ENCODE data around the gene AKAP6. TPM values are rescaled to one million over a fixed set of nuclear protein-coding genes. Genes with fewer than 3 reads are reported as not detected.

The AKAP6 gene
- total and polyA plus RNA-seq, 12 donors = 0.71 to 24.7 (median 8.1) TPM

DNA sequence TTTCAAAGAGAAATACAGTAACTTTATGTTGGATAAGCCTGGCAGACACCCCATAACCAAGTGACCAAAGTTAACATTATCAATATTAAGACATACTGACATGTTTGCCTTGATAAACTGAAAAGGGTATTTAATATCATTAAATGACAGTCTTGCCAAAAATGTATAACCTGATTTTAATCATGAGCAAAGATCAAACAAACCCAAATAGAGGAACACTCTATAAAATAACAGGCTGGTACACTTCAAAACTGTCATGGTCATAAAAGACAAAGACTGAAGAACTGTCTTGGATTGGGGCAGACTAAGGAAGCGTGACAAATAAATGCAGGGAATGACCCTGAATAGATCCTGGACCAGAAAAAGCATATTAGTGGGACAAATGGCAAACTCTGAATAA lies 64.0 kb downstream of the AKAP6 start:
- H3K4me1 ChIP-seq (replicated peaks in 1 of 2) = no peaks in the 10 kb centered on the region
- intact Hi-C loops (cut with DNase I) = no loop called here
- DNase-seq = no peak
- H3K36me3 ChIP-seq (replicated peaks in 1 of 2) = no peaks in the 10 kb centered on the region
- TF ChIP-seq POLR2A (IDR thresholded peaks at IDR 0.05) = no peak
- TF ChIP-seq, protein P1, sequence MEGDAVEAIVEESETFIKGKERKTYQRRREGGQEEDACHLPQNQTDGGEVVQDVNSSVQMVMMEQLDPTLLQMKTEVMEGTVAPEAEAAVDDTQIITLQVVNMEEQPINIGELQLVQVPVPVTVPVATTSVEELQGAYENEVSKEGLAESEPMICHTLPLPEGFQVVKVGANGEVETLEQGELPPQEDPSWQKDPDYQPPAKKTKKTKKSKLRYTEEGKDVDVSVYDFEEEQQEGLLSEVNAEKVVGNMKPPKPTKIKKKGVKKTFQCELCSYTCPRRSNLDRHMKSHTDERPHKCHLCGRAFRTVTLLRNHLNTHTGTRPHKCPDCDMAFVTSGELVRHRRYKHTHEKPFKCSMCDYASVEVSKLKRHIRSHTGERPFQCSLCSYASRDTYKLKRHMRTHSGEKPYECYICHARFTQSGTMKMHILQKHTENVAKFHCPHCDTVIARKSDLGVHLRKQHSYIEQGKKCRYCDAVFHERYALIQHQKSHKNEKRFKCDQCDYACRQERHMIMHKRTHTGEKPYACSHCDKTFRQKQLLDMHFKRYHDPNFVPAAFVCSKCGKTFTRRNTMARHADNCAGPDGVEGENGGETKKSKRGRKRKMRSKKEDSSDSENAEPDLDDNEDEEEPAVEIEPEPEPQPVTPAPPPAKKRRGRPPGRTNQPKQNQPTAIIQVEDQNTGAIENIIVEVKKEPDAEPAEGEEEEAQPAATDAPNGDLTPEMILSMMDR (IDR thresholded peaks at IDR 0.05) = no peak
- H3K9me3 ChIP-seq (replicated peaks in 1 of 3) = no peaks in the 10 kb centered on the region
- WGBS, 4 donors = 84 to 94% (median 91%) methylated on average over 1 of the region's 1 CpG
- H3K27me3 ChIP-seq = no peaks in the 10 kb centered on the region
- H3K27ac ChIP-seq = no peak overlapping the region
- H3K4me3 ChIP-seq = no peak overlapping the region

DNA sequence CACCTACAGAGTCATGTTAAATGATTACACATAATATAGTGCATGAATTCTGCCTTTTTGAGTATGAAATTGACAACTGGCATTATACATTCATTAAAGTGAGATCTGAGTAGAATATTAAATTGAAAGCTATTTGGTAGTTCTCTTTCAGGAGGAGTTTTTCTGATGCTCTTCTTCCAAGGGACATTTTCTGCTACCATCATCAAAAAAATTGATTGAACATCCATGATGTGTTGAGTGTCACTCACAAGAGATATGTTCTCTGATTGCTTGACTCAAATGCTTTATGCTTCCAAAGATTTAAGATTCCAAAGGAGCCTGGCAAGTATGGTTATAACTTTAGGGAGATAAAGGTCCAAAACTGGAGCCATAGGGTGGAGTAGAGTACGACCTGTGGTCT lies 64.9 kb downstream of the AKAP6 start:
- intact Hi-C loops (cut with DNase I) = no loop called here
- Histone ChIP-seq H3K4me3 (no peak overlapping the region), H3K4me1 (replicated peaks in 1 of 2) (no peaks in the 10 kb centered on the region), H3K9me3 (replicated peaks in 1 of 3) (no peaks in the 10 kb centered on the region), H3K27ac (no peak overlapping the region), H3K36me3 (replicated peaks in 1 of 2) (no peaks in the 10 kb centered on the region), H3K27me3 (no peaks in the 10 kb centered on the region)
- WGBS, 4 donors = 80 to 92% (median 86%) methylated on average over 1 of the region's 1 CpG
- DNase-seq = no peak
- no peak for TF ChIP-seq POLR2A (IDR thresholded peaks at IDR 0.05)
- TF ChIP-seq, protein P1 (IDR thresholded peaks at IDR 0.05) = no peak

DNA sequence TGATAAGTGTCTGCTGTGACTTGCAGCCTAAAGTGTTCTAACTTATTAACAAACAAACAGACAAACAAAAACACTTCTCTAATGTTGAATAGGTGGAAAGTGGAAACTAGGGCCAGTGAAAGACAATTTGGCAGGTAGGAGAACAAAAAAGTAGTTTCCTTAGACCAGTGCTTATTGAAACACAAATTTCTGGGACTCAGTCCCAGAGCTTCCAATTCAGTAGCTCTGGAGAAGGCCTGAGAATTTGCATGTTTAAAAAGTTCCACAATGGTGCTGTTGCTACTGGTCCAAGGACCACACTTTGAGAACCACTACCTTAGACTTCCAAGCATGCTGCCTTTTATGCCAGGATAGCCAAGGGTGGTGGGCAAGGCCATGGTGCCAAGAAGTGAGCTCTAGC lies 67.8 kb downstream of the AKAP6 start:
- no peak overlapping the region for H3K27ac ChIP-seq
- no peak for DNase-seq

DNA sequence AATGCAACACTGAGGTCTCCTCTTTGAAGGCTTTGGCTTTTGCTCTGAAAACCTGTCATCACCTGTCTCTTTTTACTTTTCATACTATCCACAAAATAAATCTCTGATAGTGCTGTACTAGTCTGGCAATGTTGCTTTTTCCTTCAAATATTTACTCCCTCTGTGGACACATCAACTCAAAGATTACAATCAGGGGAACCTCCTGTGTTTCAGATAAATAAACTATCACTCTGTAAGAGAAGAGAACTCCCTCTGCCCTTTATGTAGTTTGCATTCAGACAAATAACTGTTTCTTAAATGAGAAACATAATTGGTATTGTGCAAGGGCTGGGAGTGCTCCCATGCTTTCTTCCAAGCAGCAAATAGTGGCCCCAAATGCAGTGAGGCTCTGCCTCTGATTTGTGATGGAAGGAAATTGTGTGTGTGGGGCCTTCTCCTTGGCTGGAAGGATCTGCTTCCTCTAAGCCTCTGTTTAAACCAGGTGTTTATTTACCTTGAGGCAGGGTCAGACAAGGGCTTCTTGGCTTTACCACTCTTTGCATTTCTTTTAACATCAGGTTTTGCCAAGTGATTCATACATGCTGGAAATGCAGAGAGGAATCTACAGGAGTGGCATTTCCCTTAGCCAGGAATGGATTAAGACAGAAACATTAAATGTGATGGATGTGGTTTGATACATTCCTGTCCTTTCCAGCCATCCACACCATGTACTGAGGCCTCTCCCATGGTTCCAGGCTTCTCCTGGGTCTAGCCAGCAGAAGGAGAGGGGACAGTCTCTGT lies 69.0 kb downstream of the AKAP6 start:
- no peak overlapping the region for H3K4me3 ChIP-seq
- TF ChIP-seq, protein P1 (IDR thresholded peaks at IDR 0.05) = no peak
- no peak for TF ChIP-seq POLR2A (IDR thresholded peaks at IDR 0.05)
- H3K36me3 ChIP-seq (replicated peaks in 1 of 2) = no peaks in the 10 kb centered on the region
- intact Hi-C loops (cut with DNase I) = no loop called here
- H3K27me3 ChIP-seq = no peaks in the 10 kb centered on the region
- no peaks in the 10 kb centered on the region for H3K9me3 ChIP-seq (replicated peaks in 1 of 3)
- DNase-seq = no peak
- no peak overlapping the region for H3K27ac ChIP-seq
- no peaks in the 10 kb centered on the region for H3K4me1 ChIP-seq (replicated peaks in 1 of 2)

More for the DNA sequence above, 67.8 kb downstream of the AKAP6 start:
- Histone ChIP-seq H3K4me3 (no peak overlapping the region), H3K9me3 (replicated peaks in 1 of 3) (no peaks in the 10 kb centered on the region), H3K4me1 (replicated peaks in 1 of 2) (no peaks in the 10 kb centered on the region), H3K36me3 (replicated peaks in 1 of 2) (no peaks in the 10 kb centered on the region), H3K27me3 (no peaks in the 10 kb centered on the region)
- intact Hi-C loops (cut with DNase I) = no loop called here
- TF ChIP-seq, protein P1 (IDR thresholded peaks at IDR 0.05) = no peak
- TF ChIP-seq POLR2A (IDR thresholded peaks at IDR 0.05) = no peak

All from adrenal gland (tissue), 12 donors.